Measurements from ENCODE around the gene SLC6A11. TPM values are rescaled to one million over a fixed set of nuclear protein-coding genes. Genes with fewer than 3 reads are reported as not detected.

Gene SLC6A11
- total RNA-seq, 4 donors from 2014 or later = not detected

DNA sequence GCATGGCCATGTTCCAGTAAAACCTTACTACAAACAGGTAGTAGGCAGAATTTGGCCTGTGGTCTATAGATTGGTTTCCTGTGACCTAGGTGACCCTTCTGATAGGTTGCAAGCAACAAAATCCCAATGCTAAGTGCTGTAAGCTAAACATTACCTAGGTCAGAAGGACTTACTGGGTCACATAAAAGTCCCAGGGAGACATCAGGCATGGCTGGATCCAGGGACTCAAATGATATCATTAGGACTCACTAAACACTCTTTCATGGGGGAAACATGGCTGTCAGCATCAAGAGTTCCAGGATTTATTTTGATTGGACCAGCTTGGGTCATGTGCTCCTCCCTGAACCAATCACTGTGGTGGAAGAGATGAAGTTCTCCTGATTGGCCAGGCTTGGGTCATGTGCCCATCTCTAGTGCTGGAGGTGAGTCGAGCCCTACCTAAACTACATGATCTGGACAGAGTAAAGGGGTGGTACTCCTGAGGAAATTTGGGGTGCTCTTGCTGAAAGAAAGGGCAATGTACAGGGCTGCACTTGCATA is 159.7 kb downstream of the SLC6A11 start:
- DNase-seq (no peak), ATAC-seq (no peak)
- intact Hi-C loops (cut with DNase I; ENCODE audit: low total_unique reads) = no loop called here
- no peaks in the 10 kb centered on the region for H3K36me3 ChIP-seq
- H3K9me3 ChIP-seq = no peaks in the 10 kb centered on the region
- TF ChIP-seq, protein P1, sequence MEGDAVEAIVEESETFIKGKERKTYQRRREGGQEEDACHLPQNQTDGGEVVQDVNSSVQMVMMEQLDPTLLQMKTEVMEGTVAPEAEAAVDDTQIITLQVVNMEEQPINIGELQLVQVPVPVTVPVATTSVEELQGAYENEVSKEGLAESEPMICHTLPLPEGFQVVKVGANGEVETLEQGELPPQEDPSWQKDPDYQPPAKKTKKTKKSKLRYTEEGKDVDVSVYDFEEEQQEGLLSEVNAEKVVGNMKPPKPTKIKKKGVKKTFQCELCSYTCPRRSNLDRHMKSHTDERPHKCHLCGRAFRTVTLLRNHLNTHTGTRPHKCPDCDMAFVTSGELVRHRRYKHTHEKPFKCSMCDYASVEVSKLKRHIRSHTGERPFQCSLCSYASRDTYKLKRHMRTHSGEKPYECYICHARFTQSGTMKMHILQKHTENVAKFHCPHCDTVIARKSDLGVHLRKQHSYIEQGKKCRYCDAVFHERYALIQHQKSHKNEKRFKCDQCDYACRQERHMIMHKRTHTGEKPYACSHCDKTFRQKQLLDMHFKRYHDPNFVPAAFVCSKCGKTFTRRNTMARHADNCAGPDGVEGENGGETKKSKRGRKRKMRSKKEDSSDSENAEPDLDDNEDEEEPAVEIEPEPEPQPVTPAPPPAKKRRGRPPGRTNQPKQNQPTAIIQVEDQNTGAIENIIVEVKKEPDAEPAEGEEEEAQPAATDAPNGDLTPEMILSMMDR (IDR thresholded peaks at IDR 0.05 in 4 of 5, conservative IDR thresholded peaks at IDR 0.05 in 1 of 5) = no peak
- no peak for TF ChIP-seq POLR2A (IDR thresholded peaks at IDR 0.05)
- H3K27me3 ChIP-seq = no peaks in the 10 kb centered on the region
- no peak overlapping the region for H3K27ac ChIP-seq
- in situ Hi-C loops (cut with MboI; ENCODE audit: low sequenced_read_pairs in 4 of 4) = no loop called here
- no peaks in the 10 kb centered on the region for H3K4me1 ChIP-seq
- H3K4me3 ChIP-seq = no peak overlapping the region

DNA sequence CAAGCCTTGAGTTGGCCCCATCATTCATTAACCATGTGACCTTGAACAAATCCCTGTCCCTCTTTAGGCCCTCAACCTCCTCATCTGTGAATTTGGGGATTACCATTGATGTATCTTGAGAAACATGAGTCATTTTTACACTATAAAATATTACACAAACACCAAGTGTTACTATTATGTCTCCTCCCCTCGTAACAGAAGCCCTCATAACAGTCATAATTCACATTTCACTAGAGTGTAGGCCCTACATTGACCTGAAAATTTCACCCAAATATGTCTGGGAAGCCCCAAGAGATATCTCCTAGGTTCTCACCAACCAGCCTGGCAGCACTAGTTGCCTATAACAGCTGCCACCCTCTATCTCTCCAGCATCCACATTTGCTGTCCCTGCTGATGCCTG is 160.7 kb downstream of the SLC6A11 start:
- Histone ChIP-seq H3K4me1 (no peaks in the 10 kb centered on the region), H3K27ac (no peak overlapping the region), H3K27me3 (no peaks in the 10 kb centered on the region), H3K9me3 (no peaks in the 10 kb centered on the region), H3K36me3 (no peaks in the 10 kb centered on the region), H3K4me3 (no peak overlapping the region)
- no peak for ATAC-seq
- TF ChIP-seq, protein P1 (IDR thresholded peaks at IDR 0.05 in 4 of 5, conservative IDR thresholded peaks at IDR 0.05 in 1 of 5) = no peak
- TF ChIP-seq POLR2A (IDR thresholded peaks at IDR 0.05) = no peak
- DNase-seq = no peak
- in situ Hi-C loops (cut with MboI; ENCODE audit: low sequenced_read_pairs in 4 of 4) = no loop called here
- intact Hi-C loops (cut with DNase I; ENCODE audit: low total_unique reads) = no loop called here

DNA sequence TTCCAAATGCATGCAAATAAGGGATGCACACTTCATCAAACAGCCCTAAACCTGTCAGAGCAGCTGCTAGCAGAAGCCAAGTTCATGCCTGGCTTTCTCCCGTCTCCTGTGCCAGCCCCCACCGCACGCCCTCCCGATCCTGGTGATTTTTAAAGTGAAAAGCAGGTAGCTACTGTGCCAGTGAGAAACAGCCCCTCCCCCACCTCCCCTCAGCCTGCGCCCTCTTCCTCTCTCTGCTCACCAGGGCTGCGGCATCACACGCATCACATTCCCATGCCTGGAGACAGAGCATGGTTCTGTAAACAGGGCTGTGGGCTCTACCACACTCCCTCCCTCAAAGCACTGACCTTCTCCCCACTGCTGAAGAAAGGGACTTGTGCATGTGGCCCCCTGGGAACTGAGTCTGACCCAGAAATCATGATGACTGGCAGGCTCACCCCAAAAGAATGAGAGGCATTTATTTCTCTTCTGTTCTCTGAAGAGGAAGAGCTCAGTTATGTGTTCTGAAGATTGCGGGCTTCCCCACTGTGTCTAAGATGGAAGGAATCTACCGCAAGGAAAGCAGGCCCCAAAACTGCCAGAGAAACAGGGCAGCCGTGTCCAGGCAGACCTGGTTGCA is 162.0 kb downstream of the SLC6A11 start:
- Histone ChIP-seq H3K4me3 (no peak overlapping the region), H3K36me3 (no peaks in the 10 kb centered on the region), H3K27ac (no peak overlapping the region), H3K27me3 (no peaks in the 10 kb centered on the region), H3K4me1 (peaks cover 3 to 5% of the 10 kb centered on the region in 2 donors), H3K9me3 (no peaks in the 10 kb centered on the region)
- ATAC-seq (no peak), DNase-seq (no peak)
- TF ChIP-seq POLR2A (IDR thresholded peaks at IDR 0.05) = no peak
- TF ChIP-seq, protein P1 (IDR thresholded peaks at IDR 0.05 in 4 of 5, conservative IDR thresholded peaks at IDR 0.05 in 1 of 5) = no peak
- intact Hi-C loops (cut with DNase I; ENCODE audit: low total_unique reads) = no loop called here
- in situ Hi-C loops (cut with MboI; ENCODE audit: low sequenced_read_pairs in 4 of 4) = no loop called here

DNA sequence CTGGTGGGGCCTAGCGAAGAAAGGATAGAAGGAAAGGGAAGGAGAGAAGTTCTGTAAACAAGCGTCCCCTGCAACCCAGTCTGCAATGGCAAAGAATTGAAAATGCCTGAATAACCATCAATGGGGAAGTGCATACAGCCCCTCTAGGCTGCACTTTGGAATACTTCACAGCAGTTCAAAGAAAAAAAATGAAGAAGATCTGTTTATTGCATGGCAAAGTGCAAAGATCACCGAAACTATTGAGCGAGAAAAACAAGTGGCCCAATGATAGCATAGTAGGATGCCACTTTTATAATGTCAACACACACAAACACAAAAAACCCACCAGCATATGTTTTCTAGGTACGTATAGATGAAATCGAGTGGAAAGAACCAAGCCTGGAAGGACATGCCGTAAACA is 162.9 kb downstream of the SLC6A11 start:
- no peaks in the 10 kb centered on the region for H3K36me3 ChIP-seq
- no peak overlapping the region for H3K4me3 ChIP-seq
- no peak for ATAC-seq
- H3K4me1 ChIP-seq = peaks cover 6 to 7% of the 10 kb centered on the region in 2 donors
- no peaks in the 10 kb centered on the region for H3K27me3 ChIP-seq
- H3K27ac ChIP-seq = no peak overlapping the region
- no peak for DNase-seq
- in situ Hi-C loops (cut with MboI; ENCODE audit: low sequenced_read_pairs in 4 of 4) (no loop called here), intact Hi-C loops (cut with DNase I; ENCODE audit: low total_unique reads) (no loop called here)
- no peak for TF ChIP-seq POLR2A (IDR thresholded peaks at IDR 0.05)
- TF ChIP-seq, protein P1 (IDR thresholded peaks at IDR 0.05 in 4 of 5, conservative IDR thresholded peaks at IDR 0.05 in 1 of 5) = no peak
- H3K9me3 ChIP-seq = no peaks in the 10 kb centered on the region

DNA sequence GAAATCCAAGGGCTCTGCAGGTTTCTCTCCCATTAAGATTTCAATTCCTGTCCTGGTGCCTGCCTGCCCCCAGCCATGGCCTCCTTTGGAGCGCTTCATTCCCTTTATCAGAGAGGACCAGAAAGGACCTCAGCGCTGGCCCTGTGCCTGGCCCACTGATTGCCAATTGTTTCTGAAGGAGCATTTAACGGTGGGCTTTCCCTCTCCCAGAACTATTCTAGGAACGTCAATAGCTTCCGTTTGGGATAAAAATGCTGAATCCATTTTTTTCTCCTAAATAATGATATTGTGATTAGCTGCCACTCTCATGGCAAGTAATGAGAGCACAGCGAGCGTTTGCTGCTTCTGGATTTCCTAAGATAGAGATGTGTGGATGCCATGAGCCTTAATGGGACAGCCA is 164.3 kb downstream of the SLC6A11 start:
- Histone ChIP-seq H3K36me3 (no peaks in the 10 kb centered on the region), H3K9me3 (no peaks in the 10 kb centered on the region), H3K4me1 (peaks cover 6 to 7% of the 10 kb centered on the region in 2 donors), H3K27me3 (no peaks in the 10 kb centered on the region), H3K27ac (no peak overlapping the region), H3K4me3 (no peak overlapping the region)
- no peak for DNase-seq
- TF ChIP-seq POLR2A (IDR thresholded peaks at IDR 0.05) = no peak
- TF ChIP-seq, protein P1 (IDR thresholded peaks at IDR 0.05 in 4 of 5, conservative IDR thresholded peaks at IDR 0.05 in 1 of 5) = no peak
- intact Hi-C loops (cut with DNase I; ENCODE audit: low total_unique reads) = no loop called here
- no peak for ATAC-seq
- in situ Hi-C loops (cut with MboI; ENCODE audit: low sequenced_read_pairs in 4 of 4) = no loop called here

Data from gastrocnemius medialis (tissue), 4 donors.